Measurements from ENCODE around the gene LMBRD1.
"Not testable (repeated sequence)": the region's sequence is repeated elsewhere in the genome, so short reads cannot be mapped to it uniquely, and the experiment has no call there.

LMBRD1 gene

GRCh38 chr6:69796642-69797390 lies at the start of gene LMBRD1:
Gene LMBRD1, minus strand, starts transcription at chr6:69797010. Its CDS starts 129 bp downstream, at chr6:69796881.
- DNase-seq, result peak; percentile 97

- no peak for DNase-seq
Measured at GRCh38 chr6:69846312-69846711, 49.5 kb upstream of the LMBRD1 start.

GRCh38 chr6:69843189-69843588 lies 46.4 kb upstream of the LMBRD1 start:
- DNase-seq, result no peak

- no peak for DNase-seq
Measured at GRCh38 chr6:69841862-69842261, 45.1 kb upstream of the LMBRD1 start.

- no peak for DNase-seq
Measured at GRCh38 chr6:69835414-69836179, 38.8 kb upstream of the LMBRD1 start.

GRCh38 chr6:69832558-69832957 lies 35.7 kb upstream of the LMBRD1 start:
- no peak for DNase-seq

- DNase-seq, result no peak
Measured at GRCh38 chr6:69827276-69827893, 30.6 kb upstream of the LMBRD1 start.

GRCh38 chr6:69825904-69826303 lies 29.1 kb upstream of the LMBRD1 start:
- DNase-seq, result no peak

- DNase-seq, result not testable (repeated sequence)
Measured at GRCh38 chr6:69824355-69824754, 27.5 kb upstream of the LMBRD1 start.

GRCh38 chr6:69820438-69820837 lies 23.6 kb upstream of the LMBRD1 start:
- no peak for DNase-seq

GRCh38 chr6:69820018-69820417 lies 23.2 kb upstream of the LMBRD1 start:
- DNase-seq, result no peak

GRCh38 chr6:69819138-69819537 lies 22.3 kb upstream of the LMBRD1 start:
- no peak for DNase-seq

- no peak for DNase-seq
Measured at GRCh38 chr6:69818223-69818930, 21.6 kb upstream of the LMBRD1 start.

- DNase-seq, result no peak
Measured at GRCh38 chr6:69817358-69817757, 20.5 kb upstream of the LMBRD1 start.

GRCh38 chr6:69816569-69816968 lies 19.8 kb upstream of the LMBRD1 start:
- no peak for DNase-seq

- no peak for DNase-seq
Measured at GRCh38 chr6:69816026-69816425, 19.2 kb upstream of the LMBRD1 start.

GRCh38 chr6:69813508-69813907 lies 16.7 kb upstream of the LMBRD1 start:
- no peak for DNase-seq

GRCh38 chr6:69812746-69813427 lies 16.1 kb upstream of the LMBRD1 start:
- no peak for DNase-seq

- no peak for DNase-seq
Measured at GRCh38 chr6:69802995-69803394, 6.2 kb upstream of the LMBRD1 start.

- no peak for DNase-seq
Measured at GRCh38 chr6:69801711-69802110, 4.9 kb upstream of the LMBRD1 start.

GRCh38 chr6:69801225-69801624 lies 4.4 kb upstream of the LMBRD1 start:
- no peak for DNase-seq

- not testable (repeated sequence) for DNase-seq
Measured at GRCh38 chr6:69798796-69799195, 2.0 kb upstream of the LMBRD1 start.
